Adrenal gland (tissue), 5 donors: ENCODE data around the gene TNS2.

ENCODE experiments used
- POLR2A ChIP-seq, 2 donors: fragments of 450-650 bp; IDR thresholded peaks; one replicate each; pipeline ENCODE4 v1.6.1; 2017; ENCODE audit warnings: antibody characterized with exemption in 2 of 2, mild to moderate bottlenecking in 2 of 2, moderate library complexity in 1 of 2
- TF ChIP-seq, protein P1 (sequence below), 6 experiments: fragments of 450-650 bp in 4 of 6; fragments of 200-600 bp in 2 of 6; sonication (generic) in 1 of 6; IDR thresholded peaks; 1 replicate in 5 of 6; 2 replicates in 1 of 6; pipeline versions ENCODE4 v1.5.1 to v1.8.0; 2016 to 2021; ENCODE audit warnings: antibody characterized with exemption in 6 of 6, mild to moderate bottlenecking in 2 of 6, moderate library complexity in 1 of 6
- donor health status: DM: no; HTN: no; CAD: no.

DNA sequence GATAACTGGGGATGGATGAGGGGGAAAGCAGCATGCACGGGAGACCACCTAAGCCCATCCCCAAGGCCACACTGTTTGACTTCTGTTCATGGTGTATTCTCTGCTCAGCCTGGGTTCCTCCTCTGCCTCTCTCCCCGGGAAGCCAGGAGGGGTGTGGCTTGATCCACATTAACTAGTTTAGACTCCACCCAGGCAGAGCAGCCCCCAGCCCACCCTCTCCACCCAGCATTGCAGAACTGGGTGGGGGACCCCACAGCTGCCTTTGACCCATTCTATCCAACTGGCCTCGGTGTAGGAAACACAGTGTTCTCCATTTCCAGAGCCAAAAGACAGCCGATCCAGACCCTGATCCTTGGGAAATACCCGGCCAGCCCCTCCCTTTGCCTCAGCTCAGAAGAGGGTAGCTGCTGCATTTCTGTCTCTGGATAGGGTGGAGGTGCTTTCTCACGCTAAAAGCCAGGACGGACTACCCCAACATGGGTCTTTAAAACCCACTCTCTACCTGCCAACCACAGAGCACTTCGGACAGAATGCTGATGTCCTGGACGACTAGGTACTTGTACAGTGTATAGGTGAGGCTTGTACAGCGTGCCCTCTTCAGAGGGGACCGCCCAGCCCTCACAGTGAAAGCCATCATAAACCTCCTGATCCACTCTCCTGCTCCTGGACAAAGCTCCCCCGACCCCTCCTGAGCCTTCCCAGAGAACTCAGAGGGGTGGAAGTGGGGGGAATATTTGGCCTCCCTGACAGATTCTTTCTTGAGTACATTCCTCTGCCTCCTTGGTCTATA, 20.0 kb downstream of the TNS2 start:
- TF ChIP-seq, protein P1, sequence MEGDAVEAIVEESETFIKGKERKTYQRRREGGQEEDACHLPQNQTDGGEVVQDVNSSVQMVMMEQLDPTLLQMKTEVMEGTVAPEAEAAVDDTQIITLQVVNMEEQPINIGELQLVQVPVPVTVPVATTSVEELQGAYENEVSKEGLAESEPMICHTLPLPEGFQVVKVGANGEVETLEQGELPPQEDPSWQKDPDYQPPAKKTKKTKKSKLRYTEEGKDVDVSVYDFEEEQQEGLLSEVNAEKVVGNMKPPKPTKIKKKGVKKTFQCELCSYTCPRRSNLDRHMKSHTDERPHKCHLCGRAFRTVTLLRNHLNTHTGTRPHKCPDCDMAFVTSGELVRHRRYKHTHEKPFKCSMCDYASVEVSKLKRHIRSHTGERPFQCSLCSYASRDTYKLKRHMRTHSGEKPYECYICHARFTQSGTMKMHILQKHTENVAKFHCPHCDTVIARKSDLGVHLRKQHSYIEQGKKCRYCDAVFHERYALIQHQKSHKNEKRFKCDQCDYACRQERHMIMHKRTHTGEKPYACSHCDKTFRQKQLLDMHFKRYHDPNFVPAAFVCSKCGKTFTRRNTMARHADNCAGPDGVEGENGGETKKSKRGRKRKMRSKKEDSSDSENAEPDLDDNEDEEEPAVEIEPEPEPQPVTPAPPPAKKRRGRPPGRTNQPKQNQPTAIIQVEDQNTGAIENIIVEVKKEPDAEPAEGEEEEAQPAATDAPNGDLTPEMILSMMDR (IDR thresholded peaks at IDR 0.05), result no peak
- TF ChIP-seq POLR2A (IDR thresholded peaks at IDR 0.05), result no peak
